GM18870 (cell line): ENCODE measurements around the gene OR2AG1.

Experiments
- ATAC-seq: cut with Tn5 transposase; IDR thresholded peaks from one replicate; pipeline ENCODE4 v1.9.1; 2021; ENCODE audit warnings: moderate library complexity; ENCODE audit not compliant: unreplicated experiment

The OR2AG1 gene, protein sequence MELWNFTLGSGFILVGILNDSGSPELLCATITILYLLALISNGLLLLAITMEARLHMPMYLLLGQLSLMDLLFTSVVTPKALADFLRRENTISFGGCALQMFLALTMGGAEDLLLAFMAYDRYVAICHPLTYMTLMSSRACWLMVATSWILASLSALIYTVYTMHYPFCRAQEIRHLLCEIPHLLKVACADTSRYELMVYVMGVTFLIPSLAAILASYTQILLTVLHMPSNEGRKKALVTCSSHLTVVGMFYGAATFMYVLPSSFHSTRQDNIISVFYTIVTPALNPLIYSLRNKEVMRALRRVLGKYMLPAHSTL

DNA sequence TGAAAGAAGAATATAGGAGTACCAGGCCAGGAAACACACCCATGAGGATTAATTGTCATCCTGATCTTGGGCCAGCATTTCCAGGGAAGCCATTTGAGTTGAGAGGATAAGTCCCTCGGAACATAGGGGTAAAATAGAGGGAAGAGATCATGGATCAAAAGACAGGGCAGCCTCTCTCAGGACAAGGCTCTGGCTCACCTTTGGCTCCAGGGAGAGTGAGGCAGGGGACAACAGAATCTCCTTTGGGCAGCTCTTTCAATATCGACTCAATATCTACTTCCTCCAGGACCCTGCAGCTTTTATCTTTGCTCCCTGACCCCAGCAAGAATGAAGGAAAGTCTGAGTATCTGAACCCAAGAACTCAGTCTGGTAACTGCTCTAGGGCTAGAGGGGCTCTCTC lies at the start of gene OR2AG1:
Gene OR2AG1 (plus strand): TSS at position 301 of the 400 bp plus-strand sequence. CDS start 2,018 bp downstream, outside the sequence.
- ATAC-seq, result no peak

DNA sequence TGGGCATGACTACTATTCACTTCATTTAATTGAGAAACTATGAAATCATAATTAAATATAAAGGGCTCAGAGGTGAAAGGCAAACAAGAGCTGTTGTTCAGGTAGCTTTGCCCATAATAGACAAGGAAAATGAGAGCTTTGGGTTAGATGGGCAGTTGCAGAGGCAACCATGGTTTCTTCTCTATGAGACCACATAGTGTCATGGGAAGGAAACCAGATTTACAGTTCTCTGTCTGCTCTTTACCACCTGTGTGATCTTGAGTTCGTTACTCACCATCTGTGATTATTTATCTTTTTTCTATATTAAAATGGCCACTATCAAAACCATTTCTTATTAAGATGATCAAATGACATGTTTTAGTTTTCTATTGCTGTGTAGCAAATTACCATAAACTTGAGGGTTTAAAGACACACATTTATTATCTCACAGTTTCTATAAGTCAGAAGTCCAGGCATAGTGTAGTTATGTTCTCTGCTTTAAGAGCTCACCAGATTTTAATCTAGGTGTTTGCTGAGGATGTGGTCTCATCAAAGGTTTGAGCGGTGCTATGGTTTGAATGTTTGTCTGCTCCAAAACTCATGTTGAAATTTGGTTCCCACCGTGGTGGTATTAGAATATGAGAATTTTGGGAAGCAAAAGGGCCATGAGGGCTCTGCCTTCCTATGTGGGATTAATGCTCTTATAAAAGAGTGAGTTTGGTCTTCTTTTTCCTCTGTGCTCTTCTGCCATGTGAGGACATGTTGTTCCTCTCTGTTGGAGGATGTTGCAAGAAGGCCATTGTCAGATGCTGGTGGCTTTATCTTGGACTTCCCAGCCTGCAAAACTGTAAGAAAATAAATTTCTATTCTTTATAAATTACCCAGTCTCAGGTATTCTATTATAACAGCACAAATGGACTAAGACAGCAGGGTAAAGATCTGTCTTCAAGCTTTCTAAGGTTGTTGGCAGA lies 49.2 kb upstream of the OR2AG1 start:
- no peak for ATAC-seq

DNA sequence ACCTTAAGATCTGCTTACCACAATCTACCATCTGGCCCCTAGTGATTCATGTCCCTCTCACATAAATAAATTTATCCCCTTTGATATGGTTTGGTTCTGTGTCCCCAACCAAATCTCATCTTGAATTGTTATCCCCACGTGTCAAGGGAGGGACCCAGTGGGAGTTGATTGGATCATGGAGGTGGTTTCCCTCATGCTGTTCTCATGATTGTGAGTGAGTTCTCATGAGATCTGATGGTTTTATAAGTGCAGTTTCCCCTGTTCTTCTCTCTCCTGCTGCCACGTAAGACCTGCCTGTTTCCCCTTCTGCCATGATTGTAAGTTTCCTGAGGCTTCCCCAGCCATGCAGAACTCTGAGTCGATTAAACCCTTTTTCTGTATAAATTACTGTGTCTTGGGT lies 48.2 kb upstream of the OR2AG1 start:
- no peak for ATAC-seq

DNA sequence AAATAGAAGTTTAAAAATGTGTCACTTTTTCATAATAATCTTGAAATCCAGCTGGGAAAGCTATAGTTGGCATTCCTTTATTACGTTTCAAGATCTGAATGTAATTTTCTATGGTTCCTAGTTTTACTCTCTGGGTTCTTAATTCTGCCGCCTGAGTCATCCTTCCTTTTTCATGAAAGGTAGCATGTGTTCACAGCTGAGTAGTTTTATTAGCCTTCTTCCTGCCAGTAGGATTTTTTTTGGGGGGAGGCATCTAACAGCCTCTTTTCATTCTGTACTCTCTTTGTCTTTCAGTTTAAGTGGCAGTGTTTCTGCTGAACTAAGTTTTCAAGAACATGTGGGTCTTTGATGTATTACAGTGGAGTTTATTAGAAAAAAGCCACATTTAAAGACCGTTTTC lies 47.5 kb upstream of the OR2AG1 start:
- ATAC-seq, result no peak

DNA sequence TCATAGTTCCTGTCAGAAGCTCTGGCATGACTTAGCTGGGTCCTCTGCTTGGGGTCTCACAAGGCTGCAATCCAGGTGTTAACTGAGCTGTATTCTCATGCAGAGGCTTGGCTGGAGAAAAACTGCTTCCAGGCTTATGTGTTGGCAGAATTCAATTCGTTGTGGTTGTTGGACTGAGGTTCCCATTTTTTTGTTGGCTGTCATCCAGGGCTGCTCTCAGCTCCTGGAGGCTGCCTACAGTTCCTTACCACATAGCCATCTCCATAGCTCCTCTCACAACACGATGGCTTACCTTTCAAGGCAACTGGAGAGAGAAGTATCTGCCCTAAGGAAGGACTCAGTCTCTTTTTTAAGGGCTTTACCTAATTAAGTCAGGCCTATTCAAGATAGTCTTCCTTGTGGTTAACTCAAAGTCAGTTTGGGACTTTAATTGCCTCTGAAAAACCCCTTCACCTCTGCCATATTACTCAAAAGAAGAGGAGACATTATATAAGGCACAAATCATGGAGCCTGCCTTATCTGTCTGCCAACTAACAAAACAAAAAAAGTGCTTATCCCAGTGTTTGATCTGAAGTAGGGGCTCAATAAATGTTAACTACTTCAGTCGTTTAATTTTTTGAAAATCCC lies 46.2 kb upstream of the OR2AG1 start:
- ATAC-seq, result no peak

DNA sequence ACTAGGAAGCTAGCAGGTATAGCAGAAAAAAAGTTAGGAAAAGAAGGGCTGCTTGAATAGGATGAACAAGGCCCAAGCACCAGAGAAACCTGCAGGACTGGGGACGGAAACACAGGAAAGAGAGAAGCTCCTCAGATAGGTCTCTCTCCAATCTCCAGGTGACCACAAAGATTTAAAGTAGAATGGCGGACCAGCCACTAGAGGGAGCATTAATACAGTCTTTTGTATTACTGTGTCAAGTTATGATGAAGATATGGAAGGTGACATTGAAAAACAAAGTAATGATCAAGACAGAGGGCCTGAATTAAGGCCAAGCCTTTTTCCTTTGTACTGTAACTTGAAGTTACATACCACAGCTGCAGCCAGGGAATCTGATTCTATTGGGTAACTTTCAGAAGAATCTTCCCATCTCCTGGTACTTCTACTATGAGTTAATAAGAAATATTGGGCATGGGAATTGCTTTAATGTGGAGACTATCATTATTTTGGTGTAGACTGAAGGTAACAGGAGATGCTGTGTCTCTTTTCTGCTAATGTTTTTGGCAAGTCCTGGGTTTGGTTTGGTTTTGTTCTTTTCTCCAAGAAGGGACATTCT lies 44.9 kb upstream of the OR2AG1 start:
- ATAC-seq, result peak; percentile 78

DNA sequence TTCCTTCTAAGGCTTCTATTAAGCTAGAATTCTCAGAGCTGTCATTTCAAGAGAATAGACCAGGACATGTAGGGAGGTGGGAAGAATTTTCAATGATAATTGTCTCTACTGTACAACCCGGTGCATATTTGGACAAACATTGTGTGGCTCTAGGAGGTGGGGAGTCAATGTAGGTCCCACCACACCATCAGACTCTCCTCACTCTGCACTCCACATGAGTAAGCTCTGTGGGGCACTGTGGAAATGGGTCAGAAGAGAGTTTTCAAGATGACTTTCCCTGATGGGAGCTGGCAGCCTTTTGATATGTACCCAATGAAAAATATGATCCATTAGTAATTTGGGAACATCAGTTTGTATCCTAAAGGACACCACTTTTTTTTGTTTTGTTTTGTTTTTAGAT lies 44.2 kb upstream of the OR2AG1 start:
- ATAC-seq, result no peak

DNA sequence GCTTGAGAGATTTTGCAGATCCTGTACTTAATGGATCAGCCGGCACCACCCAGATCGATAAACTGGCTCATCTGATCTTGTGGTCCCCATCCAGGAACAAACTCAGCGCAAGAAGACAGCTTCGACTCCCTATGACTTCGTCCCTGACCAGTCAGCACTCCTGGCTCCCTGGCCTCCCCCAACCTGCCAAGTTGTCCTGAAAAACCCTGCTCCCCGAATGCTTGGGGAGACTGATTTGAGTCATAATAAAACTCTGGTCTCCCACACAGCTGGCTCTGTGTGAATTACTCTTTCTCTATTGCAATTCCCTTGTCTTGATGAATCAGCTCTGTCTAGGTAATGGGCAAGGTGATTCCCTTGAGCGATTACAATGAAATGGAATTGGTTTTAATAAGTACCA lies 40.6 kb upstream of the OR2AG1 start:
- ATAC-seq, result no peak

DNA sequence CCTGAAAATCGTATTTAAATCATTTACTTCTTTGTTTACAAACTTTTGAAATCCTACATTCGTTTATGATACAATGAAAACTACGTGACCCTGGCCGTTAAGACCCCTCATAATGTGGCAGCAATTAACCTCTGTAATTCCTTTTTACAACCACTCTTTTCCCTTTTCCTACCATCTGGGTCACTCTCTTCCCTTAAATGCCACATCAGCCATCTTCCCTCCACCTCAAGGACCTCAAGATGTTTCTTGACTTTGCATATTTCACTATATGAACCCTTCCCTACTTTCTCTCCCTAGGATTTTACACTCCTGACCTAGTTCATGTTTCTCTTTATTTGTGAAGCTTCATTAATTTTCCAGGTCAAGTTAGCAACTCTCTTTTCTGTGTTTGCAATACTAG lies 37.8 kb upstream of the OR2AG1 start:
- ATAC-seq, result no peak

DNA sequence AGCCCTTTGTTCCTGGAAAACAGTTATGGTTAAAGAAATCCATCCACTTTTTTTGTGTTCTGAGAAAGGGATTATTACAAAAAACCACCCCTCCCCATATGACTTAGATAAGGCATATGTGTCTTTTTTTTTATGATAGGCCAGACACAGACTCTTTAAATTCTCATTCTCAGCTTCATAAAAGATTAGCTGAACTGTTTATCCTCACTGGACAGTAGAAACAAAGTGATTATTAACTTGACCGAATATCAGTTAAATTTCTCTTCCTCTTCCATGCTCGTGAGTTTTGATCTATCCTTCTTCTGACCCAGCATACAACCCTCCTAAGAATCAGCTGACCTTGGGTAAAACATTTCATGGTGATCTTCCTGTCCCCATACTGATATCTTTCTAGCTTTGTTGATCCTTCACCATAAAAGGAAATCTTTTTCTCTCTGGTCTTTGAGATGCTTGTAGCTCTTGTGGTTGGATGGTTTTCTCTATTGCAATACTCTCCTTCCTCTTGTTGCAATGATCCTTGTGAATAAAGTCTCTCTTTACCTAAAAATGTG lies 37.3 kb upstream of the OR2AG1 start:
- ATAC-seq, result no peak

DNA sequence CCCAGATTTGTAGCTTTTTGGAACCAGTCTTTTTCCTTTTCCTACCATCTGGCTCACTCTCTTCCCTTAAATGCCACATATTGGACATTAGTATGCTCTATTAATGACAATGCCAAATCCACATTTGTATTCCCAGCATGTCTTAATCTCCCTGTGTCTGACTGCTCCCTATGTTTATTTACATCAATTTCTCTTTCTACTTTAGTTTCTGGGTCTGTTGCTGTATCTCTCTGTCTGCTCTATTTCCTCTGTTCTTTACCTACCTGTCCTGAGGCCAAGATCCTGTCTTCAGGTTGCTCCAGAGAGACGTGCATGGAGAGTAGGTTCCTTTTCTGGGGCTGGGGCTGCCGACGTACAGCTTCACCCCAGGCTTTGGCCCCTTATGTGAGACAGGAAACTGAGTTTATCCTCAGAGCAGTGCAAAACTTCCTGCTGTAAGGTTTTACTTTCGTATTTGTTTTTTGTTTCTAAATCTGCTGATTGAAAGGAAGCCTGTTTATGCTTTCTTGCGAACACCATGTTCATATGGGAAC lies 36.7 kb upstream of the OR2AG1 start:
- peak; percentile 83 for ATAC-seq

DNA sequence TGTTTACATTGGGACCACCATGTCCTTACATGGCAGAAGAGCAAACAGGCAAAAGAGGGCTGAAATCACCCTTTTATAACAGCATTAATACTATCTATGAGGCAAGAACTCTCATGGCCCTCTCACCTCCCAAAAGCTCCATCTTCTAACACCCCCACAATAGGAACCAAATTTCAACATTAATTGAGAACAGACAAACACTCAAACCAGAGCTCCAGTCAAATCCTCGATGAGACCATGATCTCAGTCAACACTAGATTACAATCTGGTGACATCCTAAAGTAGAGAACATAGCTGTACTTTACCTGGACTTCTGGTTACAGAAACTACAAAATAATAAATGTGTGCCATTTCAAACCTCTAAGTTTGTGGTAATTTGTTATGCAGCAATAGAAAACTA lies 36.2 kb upstream of the OR2AG1 start:
- ATAC-seq, result no peak

DNA sequence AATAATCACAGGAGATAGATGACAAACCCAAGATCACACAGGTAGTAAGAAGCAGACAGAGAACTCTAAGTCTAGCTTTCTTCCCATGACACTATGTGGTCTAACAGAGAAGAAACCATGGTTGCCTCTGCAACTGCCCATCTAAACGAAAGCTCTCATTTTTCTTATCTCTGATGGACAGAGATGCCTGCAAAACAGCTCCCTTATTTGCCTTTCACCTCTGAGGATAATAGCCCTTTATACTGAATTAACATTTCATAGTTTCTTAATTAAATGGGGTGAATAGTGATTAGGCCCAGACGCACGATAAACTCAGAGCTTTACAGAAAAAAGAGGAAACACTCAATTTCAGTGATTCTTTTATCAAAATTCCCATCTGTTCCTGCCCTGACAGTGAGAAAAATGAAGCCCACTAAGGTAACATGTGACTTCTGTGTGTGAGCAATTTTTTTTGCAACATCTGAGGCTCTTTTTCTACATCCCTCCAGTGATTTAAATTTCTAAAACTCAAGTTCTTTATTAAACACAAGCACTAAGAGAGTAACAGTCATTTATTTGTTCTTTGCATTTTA lies 35.6 kb upstream of the OR2AG1 start:
- no peak for ATAC-seq

DNA sequence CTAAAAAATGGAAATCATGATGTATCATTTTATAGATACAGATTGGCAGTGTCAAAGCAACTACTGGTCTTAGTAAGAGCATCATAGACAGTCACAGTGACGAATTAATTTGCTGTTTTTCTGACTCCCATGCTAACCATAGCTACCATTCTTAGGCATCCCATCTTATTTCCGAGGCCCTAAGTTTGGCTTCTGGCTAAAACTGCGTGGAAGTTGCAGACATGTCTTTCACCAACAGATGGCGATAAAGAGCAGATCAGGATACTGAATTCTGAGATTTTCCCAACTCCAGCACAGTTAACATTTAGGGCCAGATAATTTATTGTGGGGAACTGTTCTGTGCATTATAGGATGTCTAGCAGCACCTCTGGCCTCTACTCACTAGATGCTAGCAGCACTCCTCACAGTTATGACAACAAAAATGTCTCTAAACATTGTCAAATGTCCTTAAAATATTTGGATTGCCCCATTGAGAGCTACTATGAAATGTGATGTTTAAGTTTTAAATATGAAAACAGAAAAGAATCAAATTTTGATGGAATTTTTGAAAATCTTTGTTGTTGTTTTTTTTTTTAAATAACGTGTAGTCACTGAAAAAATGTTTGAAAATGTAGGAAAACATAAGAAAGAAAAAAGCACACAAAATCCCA lies 27.4 kb upstream of the OR2AG1 start:
- ATAC-seq, result peak; percentile 58

DNA sequence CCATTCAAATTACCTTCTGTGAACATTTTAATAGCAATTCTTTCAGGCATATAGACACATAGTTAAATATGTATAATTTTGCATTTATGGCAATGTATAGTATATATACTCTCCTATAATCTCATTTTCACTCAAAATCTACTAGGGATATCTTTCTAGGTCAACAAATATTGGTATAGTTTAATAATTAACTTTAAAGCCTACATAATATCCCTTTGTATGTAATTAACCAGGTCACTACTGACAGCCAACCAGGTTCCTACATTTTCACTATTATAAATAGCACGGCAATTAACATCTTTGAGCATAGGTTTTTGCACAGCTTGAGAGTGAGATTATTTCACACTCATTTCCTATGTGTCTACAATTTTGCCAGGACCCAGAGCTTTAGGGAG lies 26.9 kb upstream of the OR2AG1 start:
- no peak for ATAC-seq

DNA sequence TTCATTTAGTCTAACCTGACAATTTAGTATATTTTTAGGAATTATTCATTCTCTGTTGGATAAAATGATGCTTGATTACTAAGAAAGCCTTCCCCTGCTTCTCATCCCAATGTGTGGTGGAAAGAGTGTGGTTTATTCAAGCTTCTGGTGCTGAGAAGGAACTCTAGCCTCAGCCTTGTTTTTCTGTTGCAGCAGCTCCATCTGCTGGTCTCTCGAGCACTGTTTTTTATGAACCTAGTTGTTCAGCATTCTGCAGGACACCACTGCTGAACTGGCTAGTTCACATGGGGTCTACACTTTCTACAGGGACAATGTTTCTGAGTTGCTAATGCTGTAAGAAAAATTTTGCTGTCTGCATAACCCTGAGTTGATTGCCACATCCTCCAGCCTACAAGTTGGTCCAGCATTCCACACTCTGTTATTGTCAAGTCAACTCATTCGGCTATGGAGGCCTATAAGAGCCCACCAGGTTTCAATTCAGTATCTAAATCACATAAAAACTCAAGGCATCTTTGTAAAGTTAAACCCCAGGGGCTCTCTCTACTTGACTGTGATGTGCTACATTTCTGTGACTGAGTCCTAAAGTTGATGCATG lies 25.4 kb upstream of the OR2AG1 start:
- peak; percentile 58 for ATAC-seq

DNA sequence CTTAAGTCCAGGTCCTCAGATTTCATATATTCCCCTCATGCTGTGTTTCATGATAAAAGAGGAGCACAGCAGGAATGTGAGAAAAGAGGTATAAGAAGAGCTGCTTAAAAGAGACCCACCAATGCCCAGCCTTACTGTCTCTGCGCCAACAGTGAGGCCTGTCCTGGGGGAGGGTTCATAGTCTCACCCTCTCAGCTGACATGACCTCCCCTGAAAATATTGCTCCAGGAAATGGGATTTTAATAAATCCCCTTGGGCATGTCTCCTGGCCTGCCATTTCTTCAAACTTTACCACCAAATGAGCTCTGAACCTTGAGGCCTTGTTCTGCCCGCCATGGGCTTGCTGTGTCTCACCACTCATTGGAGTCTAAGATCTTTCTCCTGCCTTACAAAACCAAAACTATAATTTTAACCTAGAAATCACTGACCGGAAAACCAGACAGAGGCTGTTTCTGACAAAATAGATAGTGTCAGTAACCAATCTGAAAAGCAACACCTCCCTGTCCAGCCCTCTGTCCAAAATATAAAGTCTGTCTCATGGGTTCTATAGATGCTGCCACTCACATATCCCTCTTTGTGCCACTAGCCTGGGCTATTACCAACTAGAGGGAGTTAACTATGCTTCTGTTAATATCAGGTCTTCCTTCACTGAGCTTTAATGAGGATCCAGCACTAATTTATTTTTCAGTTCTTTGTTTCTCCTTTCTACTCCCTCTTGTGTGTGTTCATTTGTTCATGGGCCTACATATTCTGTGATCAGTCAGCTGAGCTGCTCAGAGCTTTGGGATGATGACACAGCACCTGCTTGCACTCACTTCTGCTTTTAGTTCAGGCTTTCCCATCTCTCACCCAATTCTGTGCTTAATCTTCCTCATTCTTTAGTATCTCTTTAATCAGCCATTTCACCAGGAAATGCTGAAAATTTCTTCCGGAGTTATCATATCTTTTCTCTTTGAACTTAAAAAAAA lies 10.6 kb upstream of the OR2AG1 start, which contains the start of gene OR2AG2:
Gene OR2AG2 (minus strand): TSS at position 51 of the 968 bp plus-strand sequence. CDS start 3,019 bp downstream, outside the sequence.
- ATAC-seq, result peak; percentile 90

DNA sequence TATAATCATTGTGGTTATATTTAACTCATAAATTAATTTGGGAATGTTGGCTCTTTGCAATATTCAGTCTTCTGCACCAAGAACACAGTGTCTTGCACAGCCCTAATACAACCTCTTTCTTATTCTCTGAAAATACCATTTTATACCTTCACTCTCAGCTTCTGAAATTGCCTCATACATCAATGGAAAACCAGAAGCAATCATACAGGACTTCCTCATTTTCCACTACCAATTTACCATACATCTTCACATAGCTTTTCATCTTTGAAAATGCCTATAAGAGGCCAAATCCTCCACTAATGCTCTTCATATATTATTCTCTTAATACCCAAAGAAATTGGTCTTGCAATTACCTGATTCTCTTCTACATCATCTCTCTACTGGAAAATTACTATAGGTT lies 4.3 kb upstream of the OR2AG1 start:
- no peak for ATAC-seq
